Suprapubic skin (tissue), 4 donors: ENCODE data around the gene WFDC2.

ENCODE experiments used
- CTCF ChIP-seq, 2 donors: fragments of 200-600 bp in 1 of 2; fragments of 450-650 bp in 1 of 2; sonication (generic) in 1 of 2; IDR thresholded peaks; one replicate each; pipeline ENCODE4 v1.5.1; 2016 to 2019; ENCODE audit warnings: antibody characterized with exemption in 2 of 2, mild to moderate bottlenecking in 1 of 2, moderate library complexity in 1 of 2
- POLR2A ChIP-seq, 2 donors: fragments of 450-650 bp; IDR thresholded peaks; one replicate each; pipeline ENCODE4 v1.6.1; 2017; ENCODE audit warnings: antibody characterized with exemption in 2 of 2, mild to moderate bottlenecking in 2 of 2, moderate library complexity in 2 of 2
- POLR2AphosphoS5 ChIP-seq, 3 donors: sonication (generic); formaldehyde crosslinking; IDR thresholded peaks; one replicate each; pipeline ENCODE4 v1.6.1; 2017; ENCODE audit warnings: antibody characterized with exemption in 3 of 3

DNA sequence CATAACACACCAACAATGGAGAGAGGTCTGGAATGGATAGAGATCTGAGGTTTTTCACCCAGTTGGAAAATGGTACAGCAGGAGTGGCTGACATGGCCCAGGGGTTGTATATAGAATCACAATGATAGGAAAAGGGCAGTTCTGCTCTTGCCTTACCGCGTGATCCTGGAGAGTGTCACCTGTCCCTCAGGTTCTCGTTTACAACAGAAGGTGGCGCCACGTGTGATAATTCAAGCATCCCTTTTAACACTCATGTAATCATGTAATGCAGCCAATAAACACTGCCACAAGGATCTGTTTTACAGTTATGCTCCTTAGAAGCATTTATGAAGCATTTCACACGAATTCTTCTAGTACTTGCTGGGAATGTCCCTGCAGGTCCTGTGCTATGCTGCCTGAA, 12.9 kb upstream of the WFDC2 start:
- TF ChIP-seq CTCF (IDR thresholded peaks at IDR 0.05), result peak in 1 of 2 donors; percentile 28
- no peak for TF ChIP-seq POLR2AphosphoS5 (IDR thresholded peaks at IDR 0.05)
- no peak for TF ChIP-seq POLR2A (IDR thresholded peaks at IDR 0.05)
